K562 (cell line): ENCODE measurements around the gene NACC1. TPM values are rescaled to one million over a fixed set of nuclear protein-coding genes. Genes with fewer than 3 reads are reported as not detected.

Experiments used
- ATAC-seq: fragments of 200-7000 bp; cut with Tn5 transposase; 3 replicates; pipeline ENCODE4 v1.9.1; 2020; ENCODE audit warnings: moderate library complexity
- BruUV-seq: library from RNA; stranded (reverse); fragments of 400-500 nt; replicated peaks from 2 replicates; lab custom pipeline; 2021; lab: Mats Ljungman, UMichigan
- CTCF ChIA-PET: fragments of 300-600 bp; formaldehyde crosslinking; extraction: SDS; loops from one replicate; lab custom pipeline; 2021; ENCODE audit warnings: low intra/inter-chr PET ratio; lab: Yijun Ruan, JAX
- POLR2A ChIA-PET: fragments of 300-600, 350-650 bp; sonication (Branson Sonifier 250); formaldehyde crosslinking; extraction: SDS; loops from one replicate; lab custom pipeline; 2021; ENCODE audit warnings: antibody characterized with exemption, inconsistent platforms; lab: Yijun Ruan, JAX
- DNase-seq, 4 experiments: peaks; one replicate each; pipeline versions ENCODE4 v3.0.0 to v3.0.0-alpha.2; 2011 to 2018; ENCODE audit warnings: low spot score in 3 of 4, mixed read lengths in 3 of 4; ENCODE audit errors: extremely low read depth in 1 of 4
- FAIRE-seq: peaks from 2 replicates; lab custom pipeline; 2011; peaks lifted over from hg19 to GRCh38; lab: Jason Lieb, UNC
- H2AFZ ChIP-seq: 2 replicates; pipeline ENCODE4 v1.6.0; 2011; ENCODE audit warnings: low read depth, low read length, control low read depth, inconsistent platforms
- H3K27ac ChIP-seq: fragments of 200-600 bp; 3 replicates; pipeline ENCODE4 v1.8.0; 2011; ENCODE audit warnings: low read depth, mild to moderate bottlenecking, control low read depth, inconsistent platforms, low read length, moderate library complexity, mixed read lengths; ENCODE audit errors: extremely low read depth
- H3K27me3 ChIP-seq, 2 experiments: fragments of 300-600 bp in 1 of 2; 2 replicates in 1 of 2; 3 replicates in 1 of 2; pipeline versions ENCODE4 v1.6.0 to v1.8.0; 2011; ENCODE audit warnings: inconsistent platforms in 2 of 2, low read length in 2 of 2, mild to moderate bottlenecking in 1 of 2, mixed read lengths in 1 of 2, moderate library complexity in 1 of 2; ENCODE audit not compliant: control insufficient read depth in 2 of 2, insufficient read depth in 2 of 2
- H3K36me3 ChIP-seq: fragments of 300-600 bp; 3 replicates; pipeline ENCODE4 v1.8.0; 2011; ENCODE audit warnings: mild to moderate bottlenecking, low read length, inconsistent platforms; ENCODE audit not compliant: control insufficient read depth, insufficient read depth
- H3K4me1 ChIP-seq, 2 experiments: fragments of 200-600 bp in 1 of 2; replicated peaks in 1 of 2; 2 replicates in 1 of 2; 3 replicates in 1 of 2; pipeline versions ENCODE4 v1.5.1 to v1.8.0; 2011; ENCODE audit warnings: inconsistent platforms in 2 of 2, low read length in 2 of 2, mild to moderate bottlenecking in 1 of 2, mixed read lengths in 1 of 2, moderate library complexity in 1 of 2; ENCODE audit not compliant: control insufficient read depth in 2 of 2, insufficient read depth in 2 of 2
- H3K4me2 ChIP-seq: 2 replicates; pipeline ENCODE4 v1.6.1; 2011; ENCODE audit warnings: low read length, control low read depth, inconsistent platforms, mixed read lengths; ENCODE audit not compliant: insufficient read depth
- H3K4me3 ChIP-seq: fragments of 200-600 bp; sonication (generic), shearing (Covaris generic); 2 replicates; pipeline ENCODE4 v1.5.1; 2016; ENCODE audit warnings: control low read depth, inconsistent platforms
- H3K79me2 ChIP-seq: fragments of 200-600 bp; 3 replicates; pipeline ENCODE4 v1.8.0; 2011; ENCODE audit warnings: low read length, inconsistent platforms; ENCODE audit not compliant: control insufficient read depth, insufficient read depth
- H3K9ac ChIP-seq, 2 experiments: 2 replicates each; pipeline versions ENCODE4 v1.6.0 to v1.6.1; 2011; ENCODE audit warnings: low read depth in 2 of 2, low read length in 2 of 2, control low read depth in 1 of 2, inconsistent platforms in 1 of 2, mild to moderate bottlenecking in 1 of 2, mixed read lengths in 1 of 2; ENCODE audit not compliant: insufficient read depth in 1 of 2
- H3K9me1 ChIP-seq: one replicate; pipeline ENCODE4 v1.6.0; 2011; ENCODE audit warnings: inconsistent platforms, mild to moderate bottlenecking, low read length, moderate library complexity; ENCODE audit not compliant: control insufficient read depth, insufficient read depth
- H3K9me3 ChIP-seq: replicated peaks from 2 replicates; pipeline ENCODE4 v1.5.1; 2011; ENCODE audit warnings: low read depth, low read length, inconsistent platforms; ENCODE audit not compliant: control insufficient read depth, insufficient read depth
- H4K20me1 ChIP-seq: replicated peaks from 2 replicates; pipeline ENCODE4 v1.6.1; 2011; ENCODE audit warnings: low read length, inconsistent platforms, mixed read lengths; ENCODE audit not compliant: control insufficient read depth, insufficient read depth
- ADNP ChIP-seq: fragments of 200-800 bp; sonication (Bioruptor generic); IDR thresholded peaks from 2 replicates; pipeline ENCODE4 v1.6.1; 2016; ENCODE audit warnings: missing genetic modification characterization, missing compliant biosample characterization
- BCOR ChIP-seq: fragments of 450-650 bp; IDR thresholded peaks from 2 replicates; pipeline ENCODE4 v1.6.1; 2016
- BRF2 ChIP-seq: IDR thresholded peaks from 3 replicates; pipeline ENCODE4 v1.6.1; 2011; ENCODE audit warnings: borderline replicate concordance, mild to moderate bottlenecking; ENCODE audit not compliant: insufficient read length, insufficient read depth
- MCM7 ChIP-seq, 2 experiments: fragments of 450-650 bp; IDR thresholded peaks; 2 replicates each; pipeline ENCODE4 v1.6.1; 2016 to 2018
- NCOA6 ChIP-seq: fragments of 450-650 bp; IDR thresholded peaks from 2 replicates; pipeline ENCODE4 v1.6.1; 2017; ENCODE audit warnings: mild to moderate bottlenecking
- NELFE ChIP-seq: IDR thresholded peaks from 2 replicates; pipeline ENCODE4 v1.6.1; 2011; ENCODE audit warnings: mild to moderate bottlenecking; ENCODE audit not compliant: insufficient read depth, insufficient read length
- NFIC ChIP-seq: fragments of 450-650 bp; IDR thresholded peaks from 2 replicates; pipeline ENCODE4 v1.6.1; 2017; ENCODE audit warnings: mild to moderate bottlenecking, inconsistent platforms
- POLR3G ChIP-seq: IDR thresholded peaks from 2 replicates; pipeline ENCODE4 v1.6.1; 2011; ENCODE audit not compliant: insufficient read length, insufficient replicate concordance; ENCODE audit errors: extremely low read depth
- RBM25 ChIP-seq: fragments of 200-400 bp; formaldehyde crosslinking; IDR thresholded peaks from 2 replicates; pipeline ENCODE4 v1.6.1; 2018; ENCODE audit warnings: low read length, low read depth, moderate library complexity; ENCODE audit not compliant: severe bottlenecking
- RFX5 ChIP-seq: IDR thresholded peaks from 2 replicates; pipeline ENCODE4 v1.6.1; 2011; ENCODE audit warnings: low read depth, mild to moderate bottlenecking, improper control_type of control experiment, low read length
- SIRT6 ChIP-seq: IDR thresholded peaks from one replicate; pipeline ENCODE4 v1.6.1; 2012; ENCODE audit warnings: low read depth, mild to moderate bottlenecking, control low read depth, inconsistent platforms, low read length, moderate library complexity
- SRSF1 ChIP-seq: fragments of 200-400 bp; formaldehyde crosslinking; IDR thresholded peaks from 2 replicates; pipeline ENCODE4 v1.6.1; 2017; ENCODE audit warnings: mild to moderate bottlenecking, low read depth, low read length, moderate library complexity
- XRCC5 ChIP-seq: fragments of 200-400 bp; formaldehyde crosslinking; IDR thresholded peaks from 2 replicates; pipeline ENCODE4 v1.6.1; 2017; ENCODE audit warnings: low read depth, mild to moderate bottlenecking, low read length
- ZBTB12 ChIP-seq: fragments of 250-450 bp; sonication (Bioruptor Pico); IDR thresholded peaks from 2 replicates; pipeline ENCODE4 v1.4.0; 2020
- ZNF121 ChIP-seq: sonication (generic); formaldehyde crosslinking; conservative IDR thresholded peaks from 2 replicates; pipeline ENCODE4 v1.8.0; 2022; ENCODE audit warnings: missing genetic modification reagents
- ZNF76 ChIP-seq: fragments of 250-450 bp; sonication (Bioruptor Pico); IDR thresholded peaks from 2 replicates; pipeline ENCODE4 v1.4.0; 2020; ENCODE audit warnings: mild to moderate bottlenecking, moderate library complexity, borderline replicate concordance
- ZSCAN29 ChIP-seq: fragments of 450-650 bp; IDR thresholded peaks from 2 replicates; pipeline ENCODE4 v1.6.1; 2017
- WGBS: fragments of 100-300 bp; shearing (Covaris generic); methylation state at CpG from one replicate; pipeline ENCODE4 v1.1.6; 2016; ENCODE audit warnings: low coverage, mixed read lengths; ENCODE audit not compliant: insufficient coverage; ENCODE audit errors: missing lambda C conversion rate; 5-methylcytosine and 5-hydroxymethylcytosine counted together
- in situ Hi-C: fragments of 300-500 bp; cut with MboI; formaldehyde crosslinking; loops from 4 replicates; pipeline ENCODE4 v1.15.0; 2018; ENCODE audit warnings: inconsistent platforms, mixed read lengths
- intact Hi-C: fragments of 100-400 bp; cut with micrococcal nuclease; formaldehyde crosslinking; loops from 2 replicates; pipeline ENCODE4 v1.14.2; 2022
- polyA plus RNA-seq, 8 experiments: library from polyadenylated mRNA; depleted of rRNA in 4 of 8; stranded (reverse) in 5 of 8; unstranded in 3 of 8; fragments of >200 nt; fragmentation: Nextera tagmentation in 2 of 8; fragmentation: Illumina TruSeq in 1 of 8; extraction: Ambion mirVana in 2 of 8; extraction: Trizol in 1 of 8; gene quantifications; 2 replicates each; pipeline versions ENCODE4 v1.2.1 to v1.2.3, GENCODE V29; 2011 to 2014; ENCODE audit warnings: inconsistent platforms in 1 of 8, missing spikeins in 1 of 8
- total RNA-seq, 7 experiments: library from RNA; depleted of rRNA in 6 of 7; stranded (reverse); fragments of >200 nt in 6 of 7; fragmentation: Illumina TruSeq in 2 of 7; extraction: Trizol in 2 of 7; gene quantifications; 2 replicates each; pipeline versions ENCODE4 v1.2.1 to v1.2.3, GENCODE V29; 2011 to 2021; ENCODE audit warnings: low replicate concordance in 1 of 7

NACC1 gene
- total and polyA plus RNA-seq, 9 of the 15 experiments (the other 6 are each of a cell fraction or from before 2014, with no cell fraction given), result 0.04 to 96.6 (median 25.8) TPM

GRCh38 chr19:13155472-13156359 lies 37.7 kb downstream of the NACC1 start (continued):
- TF ChIP-seq ZBTB12 (CRISPR knock-in tag), result no peak
- no peak for TF ChIP-seq RFX5
- no peak for TF ChIP-seq NCOA6
- no peak for TF ChIP-seq NELFE
- no peak for TF ChIP-seq SRSF1
- TF ChIP-seq SIRT6, result no peak
- TF ChIP-seq POLR3G, result no peak
- no peak for TF ChIP-seq XRCC5
- TF ChIP-seq MCM7 (IDR thresholded peaks at IDR 0.05), result no peak

GRCh38 chr19:13159713-13160112 lies 41.6 kb downstream of the NACC1 start:
- WGBS, result 80% methylated on average over 3 of the region's 3 CpGs
- intact Hi-C loops, result no loop called here
- H3K9me1 ChIP-seq, result no peaks in the 10 kb centered on the region
- H3K4me3 ChIP-seq, result no peak overlapping the region
- POLR2A ChIA-PET, result no interaction called here
- DNase-seq (no peak), FAIRE-seq (no peak), ATAC-seq (no peak)
- in situ Hi-C loops, result no loop called here
- H3K4me1 ChIP-seq, result peaks cover 30 to 53% of the 10 kb centered on the region in 2 experiments
- H4K20me1 ChIP-seq, result peaks cover 7% of the 10 kb centered on the region; the same call in 1 of the 2 replicates
- H3K79me2 ChIP-seq, result peaks cover 19% of the 10 kb centered on the region
- no peak overlapping the region for H2AFZ ChIP-seq
- BruUV-seq, result no TSS peak
- H3K27me3 ChIP-seq, result no peaks in the 10 kb centered on the region
- H3K36me3 ChIP-seq, result no peaks in the 10 kb centered on the region; the same call in 1 of the 3 replicates
- no peaks in the 10 kb centered on the region for H3K9me3 ChIP-seq
- H3K27ac ChIP-seq, result no peak overlapping the region
- TF ChIP-seq ZNF121 (CRISPR knock-in tag) (peak; percentile 82), ZNF76 (CRISPR knock-in tag) (no peak), NFIC (no peak), BCOR (peak; percentile 40; the same call in 1 of the 2 replicates), RBM25 (peak; percentile 48), ADNP (tag) (0 out of 2 replicates have a peak, but pooled peaks have one; percentile 16), BRF2 (no peak), ZSCAN29 (no peak)
- H3K4me2 ChIP-seq, result no peak overlapping the region
- H3K9ac ChIP-seq, result no peak overlapping the region
- CTCF ChIA-PET, result no interaction called here
